GM19395 (cell line): ENCODE measurements around the gene CACTIN.
A peak's percentile ranks its signal among the peaks of the same experiment; 100 is the strongest.
"Not testable (repeated sequence)": the region's sequence is repeated elsewhere in the genome, so short reads cannot be mapped to it uniquely, and the experiment has no call there.

Source experiments
- ATAC-seq: cut with Tn5 transposase; IDR thresholded peaks from one replicate; pipeline ENCODE4 v1.9.1; 2021; ENCODE audit warnings: mild to moderate bottlenecking, moderate library complexity; ENCODE audit not compliant: unreplicated experiment

CACTIN gene

GRCh38 chr19:3590991-3591659 lies 35.5 kb downstream of the CACTIN start:
- no peak for ATAC-seq

GRCh38 chr19:3589949-3590348 lies 36.6 kb downstream of the CACTIN start:
- ATAC-seq = no peak

GRCh38 chr19:3589439-3589838 lies 37.2 kb downstream of the CACTIN start:
- no peak for ATAC-seq

GRCh38 chr19:3586707-3587346 lies 39.8 kb downstream of the CACTIN start:
- ATAC-seq = no peak

- no peak for ATAC-seq
Observed at GRCh38 chr19:3586127-3586626, 40.4 kb downstream of the CACTIN start.

- ATAC-seq = no peak
Observed at GRCh38 chr19:3585301-3586126, 41.1 kb downstream of the CACTIN start, which contains the start of gene GIPC3. Gene GIPC3, plus strand, starts transcription at chr19:3585478. Its CDS starts 120 bp downstream, at chr19:3585598.

GRCh38 chr19:3584036-3584802 lies 42.4 kb downstream of the CACTIN start:
- ATAC-seq = not testable (repeated sequence)

- not testable (repeated sequence) for ATAC-seq
Observed at GRCh38 chr19:3581792-3582191, 44.8 kb downstream of the CACTIN start.

GRCh38 chr19:3580156-3580934 lies 46.2 kb downstream of the CACTIN start:
- ATAC-seq = no peak

- no peak for ATAC-seq
Observed at GRCh38 chr19:3578390-3578789, 48.2 kb downstream of the CACTIN start.

- ATAC-seq = no peak
Observed at GRCh38 chr19:3577723-3578344, 48.8 kb downstream of the CACTIN start.

GRCh38 chr19:3576696-3577443 lies 49.7 kb downstream of the CACTIN start:
- ATAC-seq = no peak

- ATAC-seq = no peak
Observed at GRCh38 chr19:3575949-3576673, 50.5 kb downstream of the CACTIN start.

- ATAC-seq = no peak
Observed at GRCh38 chr19:3575260-3575741, 51.3 kb downstream of the CACTIN start.

- ATAC-seq = no peak
Observed at GRCh38 chr19:3573858-3574637, 52.5 kb downstream of the CACTIN start.

GRCh38 chr19:3573162-3573857 lies 53.3 kb downstream of the CACTIN start:
- peak; percentile 16 for ATAC-seq

- ATAC-seq = no peak
Observed at GRCh38 chr19:3572855-3573161, 53.8 kb downstream of the CACTIN start, which contains the start of gene HMG20B. Gene HMG20B, plus strand, starts transcription at chr19:3572944. Its CDS starts 366 bp downstream, at chr19:3573310.
